K562 (cell line): ENCODE results near the gene NRM. TPM values are rescaled to one million over a fixed set of nuclear protein-coding genes. Genes with fewer than 3 reads are reported as not detected.

Experiments used
- ARID2 ChIP-seq: fragments of 450-650 bp; IDR thresholded peaks from 2 replicates; pipeline ENCODE4 v1.6.1; 2017; ENCODE audit warnings: antibody characterized with exemption, mild to moderate bottlenecking
- CREM ChIP-seq: IDR thresholded peaks from 2 replicates; pipeline ENCODE4 v1.6.1; 2014; ENCODE audit warnings: antibody characterized with exemption, low read depth
- CTCF ChIP-seq, 3 experiments: IDR thresholded peaks in 2 of 3; conservative IDR thresholded peaks in 1 of 3; 2 replicates each; pipeline ENCODE4 v1.5.1; 2011 to 2012; ENCODE audit warnings: low read length in 3 of 3, mild to moderate bottlenecking in 3 of 3, control low read depth in 2 of 3, improper control_type of control experiment in 1 of 3, inconsistent platforms in 1 of 3, low read depth in 1 of 3, mixed read lengths in 1 of 3, moderate library complexity in 1 of 3; ENCODE audit not compliant: insufficient read depth in 2 of 3
- FOXA1 ChIP-seq: fragments of 450-650 bp; IDR thresholded peaks from 2 replicates; pipeline ENCODE4 v1.6.1; 2016; ENCODE audit warnings: mild to moderate bottlenecking, borderline replicate concordance
- GABPA ChIP-seq: fragments of 200-800 bp; sonication (Bioruptor generic); conservative IDR thresholded peaks from 2 replicates; pipeline ENCODE4 v1.6.1; 2016; ENCODE audit warnings: low read depth, missing genetic modification characterization, missing compliant biosample characterization
- HDGF ChIP-seq: fragments of 450-650 bp; IDR thresholded peaks from 2 replicates; pipeline ENCODE4 v1.6.1; 2016
- KDM1A ChIP-seq, 2 experiments: fragments of 450-650 bp; IDR thresholded peaks; 2 replicates each; pipeline ENCODE4 v1.6.1; 2016; ENCODE audit warnings: mild to moderate bottlenecking in 2 of 2
- MCM5 ChIP-seq: fragments of 450-650 bp; IDR thresholded peaks from 2 replicates; pipeline ENCODE4 v1.6.1; 2016; ENCODE audit warnings: low read depth
- MXD1 ChIP-seq: fragments of 250-450 bp; sonication (Bioruptor Pico); IDR thresholded peaks from 2 replicates; pipeline ENCODE4 v1.8.0; 2021; ENCODE audit warnings: borderline replicate concordance, mild to moderate bottlenecking, moderate library complexity; ENCODE audit not compliant: poor library complexity, severe bottlenecking
- NFIX ChIP-seq: fragments of 250-450 bp; sonication (Bioruptor Pico); IDR thresholded peaks from 2 replicates; pipeline ENCODE4 v1.4.0; 2020; ENCODE audit warnings: low read depth, mild to moderate bottlenecking, moderate library complexity
- PTRF ChIP-seq: fragments of 450-650 bp; IDR thresholded peaks from 2 replicates; pipeline ENCODE4 v1.6.1; 2016; ENCODE audit warnings: mild to moderate bottlenecking, missing genetic modification characterization, missing compliant biosample characterization
- RBFOX2 ChIP-seq: fragments of 200-400 bp; formaldehyde crosslinking; IDR thresholded peaks from 2 replicates; pipeline ENCODE4 v1.6.1; 2017; ENCODE audit warnings: low read depth, mild to moderate bottlenecking, low read length, moderate library complexity
- RCOR1 ChIP-seq, 2 experiments: IDR thresholded peaks; 2 replicates each; pipeline ENCODE4 v1.6.1; 2012; ENCODE audit warnings: low read depth in 2 of 2, low read length in 2 of 2, borderline replicate concordance in 1 of 2, improper control_type of control experiment in 1 of 2
- SMARCC2 ChIP-seq: fragments of 450-650 bp; IDR thresholded peaks from 2 replicates; pipeline ENCODE4 v1.6.1; 2017; ENCODE audit warnings: antibody characterized with exemption, moderate library complexity, mild to moderate bottlenecking, low read depth
- SNIP1 ChIP-seq: fragments of 450-650 bp; IDR thresholded peaks from 2 replicates; pipeline ENCODE4 v1.7.1; 2017; ENCODE audit warnings: low read depth, mild to moderate bottlenecking
- STAT5B ChIP-seq: fragments of 250-450 bp; sonication (Bioruptor Pico); IDR thresholded peaks from 2 replicates; pipeline ENCODE4 v1.8.0; 2021; ENCODE audit warnings: mild to moderate bottlenecking, inconsistent platforms
- SUPT5H ChIP-seq: fragments of 450-650 bp; IDR thresholded peaks from 2 replicates; pipeline ENCODE4 v1.6.1; 2016
- TBL1XR1 ChIP-seq, 2 experiments: IDR thresholded peaks; 2 replicates each; pipeline ENCODE4 v1.6.1; 2012; ENCODE audit warnings: improper control_type of control experiment in 2 of 2, low read length in 2 of 2, mild to moderate bottlenecking in 1 of 2
- TFAP4 ChIP-seq: sonication (generic); formaldehyde crosslinking; IDR thresholded peaks from 2 replicates; pipeline ENCODE4 v1.8.0; 2022; ENCODE audit warnings: missing genetic modification reagents, mild to moderate bottlenecking, moderate library complexity, borderline replicate concordance
- XRCC3 ChIP-seq: fragments of 450-650 bp; IDR thresholded peaks from 2 replicates; pipeline ENCODE4 v1.6.1; 2017; ENCODE audit warnings: mild to moderate bottlenecking, moderate library complexity
- ZC3H11A ChIP-seq: IDR thresholded peaks from 2 replicates; pipeline ENCODE4 v1.6.1; 2012; ENCODE audit warnings: low read depth, low read length, improper control_type of control experiment
- ZFX ChIP-seq: sonication (generic); formaldehyde crosslinking; IDR thresholded peaks from 2 replicates; pipeline ENCODE4 v1.8.0; 2022; ENCODE audit warnings: mild to moderate bottlenecking, missing genetic modification reagents, moderate library complexity
- ZNF511 ChIP-seq: sonication (generic); formaldehyde crosslinking; IDR thresholded peaks from 2 replicates; pipeline ENCODE4 v1.8.0; 2022; ENCODE audit warnings: mild to moderate bottlenecking, missing genetic modification reagents
- ZNF76 ChIP-seq: fragments of 250-450 bp; sonication (Bioruptor Pico); IDR thresholded peaks from 2 replicates; pipeline ENCODE4 v1.4.0; 2020; ENCODE audit warnings: mild to moderate bottlenecking, moderate library complexity, borderline replicate concordance
- polyA plus RNA-seq, 8 experiments: library from polyadenylated mRNA; depleted of rRNA in 4 of 8; stranded (reverse) in 5 of 8; unstranded in 3 of 8; fragments of >200 nt; fragmentation: Nextera tagmentation in 2 of 8; fragmentation: Illumina TruSeq in 1 of 8; extraction: Ambion mirVana in 2 of 8; extraction: Trizol in 1 of 8; gene quantifications; 2 replicates each; pipeline versions ENCODE4 v1.2.1 to v1.2.3, GENCODE V29; 2011 to 2014; ENCODE audit warnings: inconsistent platforms in 1 of 8, missing spikeins in 1 of 8
- total RNA-seq, 7 experiments: library from RNA; depleted of rRNA in 6 of 7; stranded (reverse); fragments of >200 nt in 6 of 7; fragmentation: Illumina TruSeq in 2 of 7; extraction: Trizol in 2 of 7; gene quantifications; 2 replicates each; pipeline versions ENCODE4 v1.2.1 to v1.2.3, GENCODE V29; 2011 to 2021; ENCODE audit warnings: low replicate concordance in 1 of 7

Gene NRM
- total and polyA plus RNA-seq, 9 of the 15 experiments (the other 6 are each of a cell fraction or from before 2014, with no cell fraction given): 9.7 to 58.2 (median 18.1) TPM

GRCh38 chr6:30686908-30687658, 3.7 kb downstream of the NRM start (continued):
- no peak for TF ChIP-seq MCM5
- peak; percentile 95 for TF ChIP-seq TFAP4 (CRISPR knock-in tag)
- TF ChIP-seq TBL1XR1 (IDR thresholded peaks at IDR 0.05; ENCODE audit: low read length in 2 of 2): peak in 1 of 2 experiments; percentile 52; a peak in 1 of 4 replicates
- TF ChIP-seq ARID2: 0 out of 2 replicates have a peak, but pooled peaks have one; percentile 15
- TF ChIP-seq SUPT5H: peak; percentile 70
- peak; percentile 66 for TF ChIP-seq ZFX (CRISPR knock-in tag)
- peak; percentile 63 for TF ChIP-seq ZNF511
- no peak for TF ChIP-seq SMARCC2
- TF ChIP-seq ZNF76 (CRISPR knock-in tag): no peak
- TF ChIP-seq SNIP1: no peak
- no peak for TF ChIP-seq MXD1
- no peak for TF ChIP-seq PTRF (tag)
- TF ChIP-seq RCOR1 (IDR thresholded peaks at IDR 0.05; ENCODE audit: borderline replicate concordance in 1 of 2, low read depth in 2 of 2, low read length in 2 of 2): peak in 1 of 2 experiments; percentile 59; a peak in 1 of 4 replicates
- peak; percentile 66 for TF ChIP-seq CREM
- no peak for TF ChIP-seq NFIX
- TF ChIP-seq FOXA1: no peak
- no peak for TF ChIP-seq ZC3H11A
- no peak for TF ChIP-seq KDM1A (IDR thresholded peaks at IDR 0.05)
- peak; percentile 57 for TF ChIP-seq GABPA (tag)
- TF ChIP-seq XRCC3: no peak
- TF ChIP-seq CTCF (IDR thresholded peaks at IDR 0.05 in 2 of 3, conservative IDR thresholded peaks at IDR 0.05 in 1 of 3; ENCODE audit: insufficient read depth in 2 of 3, low read depth in 1 of 3, low read length in 3 of 3): no peak
- peak; percentile 85 for TF ChIP-seq RBFOX2
- peak; percentile 35; the same call in 1 of the 2 replicates for TF ChIP-seq HDGF
- TF ChIP-seq STAT5B (CRISPR knock-in tag): no peak
